Stomach smooth muscle (tissue), 2 donors: ENCODE results near the gene PITRM1.

Experiments
- H3K27ac ChIP-seq: one replicate; pipeline ENCODE4 v1.7.0; 2013; ENCODE audit warnings: mild to moderate bottlenecking, low read length, inconsistent platforms
- H3K27me3 ChIP-seq, 2 donors: one replicate each; pipeline ENCODE4 v1.7.0; 2013; ENCODE audit warnings: low read length in 2 of 2; ENCODE audit not compliant: insufficient read depth in 2 of 2, control insufficient read depth in 1 of 2
- H3K36me3 ChIP-seq, 2 donors: one replicate each; pipeline ENCODE4 v1.7.0; 2013; ENCODE audit warnings: low read length in 2 of 2; ENCODE audit not compliant: control insufficient read depth in 2 of 2, insufficient read depth in 2 of 2
- H3K4me1 ChIP-seq: one replicate; pipeline ENCODE4 v1.7.0; 2013; ENCODE audit warnings: low read length; ENCODE audit not compliant: control insufficient read depth, insufficient read depth
- H3K4me3 ChIP-seq, 2 donors: one replicate each; pipeline ENCODE4 v1.7.0; 2013; ENCODE audit warnings: low read length in 2 of 2
- H3K9ac ChIP-seq, 2 donors: one replicate each; pipeline ENCODE4 v1.7.0; 2013; ENCODE audit warnings: low read length in 2 of 2, mild to moderate bottlenecking in 1 of 2
- H3K9me3 ChIP-seq, 2 donors: one replicate each; pipeline ENCODE4 v1.7.0; 2013; ENCODE audit warnings: low read length in 2 of 2; ENCODE audit not compliant: control insufficient read depth in 2 of 2
- donor health status: healthy.
- donor health status: Pancreatic carcinoma.

PITRM1 gene

DNA sequence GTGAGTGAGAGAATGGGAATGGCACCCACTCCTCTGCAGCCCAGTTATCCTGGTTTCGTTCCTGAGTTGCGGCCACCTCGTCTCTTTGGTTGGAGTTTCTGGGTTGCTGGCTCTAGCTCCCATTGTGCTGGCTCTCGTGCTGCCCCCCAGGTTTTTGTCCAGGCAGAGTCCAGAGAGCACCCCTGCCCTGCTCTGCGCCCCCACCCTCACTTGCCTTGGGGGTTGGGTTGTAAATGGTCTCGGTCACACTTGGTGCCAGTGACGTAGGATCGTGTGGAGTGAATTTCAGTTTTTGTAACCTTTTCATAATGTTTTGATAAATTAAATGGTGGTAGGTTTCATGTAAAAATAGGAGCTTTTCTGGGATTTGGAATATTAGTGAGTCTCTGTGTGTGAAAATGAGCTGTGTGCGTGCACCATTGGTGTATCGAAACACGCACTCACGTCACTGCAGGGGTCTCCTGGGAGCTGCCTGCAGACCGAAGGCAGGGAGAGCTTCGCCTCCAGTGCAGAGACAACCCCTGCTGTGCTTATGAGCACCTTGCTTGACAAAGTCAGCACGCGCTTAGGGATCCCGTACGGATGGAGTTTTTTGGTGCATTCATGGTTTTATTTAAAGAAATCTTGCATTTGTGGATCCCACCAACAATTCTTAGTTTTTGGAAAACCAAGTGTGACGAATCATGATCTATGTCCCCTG lies 72.3 kb downstream of the PITRM1 start:
- H3K4me3 ChIP-seq, result no peak overlapping the region
- H3K27ac ChIP-seq, result no peak overlapping the region
- peaks cover 12% of the 10 kb centered on the region for H3K4me1 ChIP-seq
- no peaks in the 10 kb centered on the region for H3K27me3 ChIP-seq
- H3K9me3 ChIP-seq, result no peaks in the 10 kb centered on the region
- peaks cover 0 to 16% of the 10 kb centered on the region in 2 donors for H3K36me3 ChIP-seq
- H3K9ac ChIP-seq, result no peak overlapping the region

- Histone ChIP-seq H3K27me3 (no peaks in the 10 kb centered on the region), H3K4me3 (no peak overlapping the region), H3K9me3 (no peaks in the 10 kb centered on the region), H3K36me3 (peaks cover 0 to 12% of the 10 kb centered on the region in 2 donors), H3K27ac (no peak overlapping the region), H3K9ac (no peak overlapping the region), H3K4me1 (peaks cover 17% of the 10 kb centered on the region)
Measured at GRCh38 chr10:3099291-3100092, 73.1 kb downstream of the PITRM1 start.

DNA sequence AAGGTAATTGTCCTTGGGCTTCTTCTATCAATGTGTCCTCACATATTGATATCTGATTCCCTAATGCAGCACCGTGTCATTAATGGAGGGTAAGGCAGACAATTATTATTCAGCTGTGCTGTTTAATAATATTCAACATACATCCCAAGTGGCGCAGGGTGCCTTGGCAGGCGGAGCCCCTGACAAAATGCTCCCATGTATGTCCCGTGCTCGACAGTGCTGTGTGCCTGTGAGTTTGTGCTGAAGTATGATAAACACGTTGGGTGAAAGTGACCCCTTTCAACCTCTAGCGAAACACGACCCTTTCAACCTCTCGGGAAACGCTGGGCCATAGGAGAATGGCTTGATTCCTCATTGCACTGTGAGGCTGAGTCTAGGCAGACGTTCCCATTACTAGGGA lies 73.9 kb downstream of the PITRM1 start:
- no peak overlapping the region for H3K4me3 ChIP-seq
- no peaks in the 10 kb centered on the region for H3K27me3 ChIP-seq
- peaks cover 18% of the 10 kb centered on the region for H3K4me1 ChIP-seq
- H3K9ac ChIP-seq, result no peak overlapping the region
- H3K27ac ChIP-seq, result no peak overlapping the region
- no peaks in the 10 kb centered on the region for H3K9me3 ChIP-seq
- peaks cover 0 to 5% of the 10 kb centered on the region in 2 donors for H3K36me3 ChIP-seq

GRCh38 chr10:3097160-3097559 lies 75.4 kb downstream of the PITRM1 start:
- no peak overlapping the region for H3K4me3 ChIP-seq
- no peak overlapping the region for H3K9ac ChIP-seq
- H3K27ac ChIP-seq, result no peak overlapping the region
- H3K27me3 ChIP-seq, result no peaks in the 10 kb centered on the region
- H3K9me3 ChIP-seq, result no peaks in the 10 kb centered on the region
- peaks cover 0 to 3% of the 10 kb centered on the region in 2 donors for H3K36me3 ChIP-seq
- peaks cover 18% of the 10 kb centered on the region for H3K4me1 ChIP-seq

GRCh38 chr10:3096149-3096548 lies 76.4 kb downstream of the PITRM1 start:
- Histone ChIP-seq H3K9ac (no peak overlapping the region), H3K27me3 (no peaks in the 10 kb centered on the region), H3K27ac (peak overlapping the region; percentile 62), H3K9me3 (no peaks in the 10 kb centered on the region), H3K36me3 (peaks cover 0 to 3% of the 10 kb centered on the region in 2 donors), H3K4me1 (peaks cover 26% of the 10 kb centered on the region), H3K4me3 (peak overlapping the region in 1 of 2 donors; percentile 16)

GRCh38 chr10:3095373-3096139 lies 77.0 kb downstream of the PITRM1 start:
- Histone ChIP-seq H3K4me3 (peak overlapping the region; percentile 10 to 16), H3K9ac (peak overlapping the region in 1 of 2 donors; percentile 1), H3K27ac (peak overlapping the region; percentile 62), H3K27me3 (no peaks in the 10 kb centered on the region), H3K36me3 (peaks cover 0 to 3% of the 10 kb centered on the region in 2 donors), H3K9me3 (no peaks in the 10 kb centered on the region), H3K4me1 (peaks cover 31% of the 10 kb centered on the region)

- Histone ChIP-seq H3K4me1 (peaks cover 38% of the 10 kb centered on the region), H3K9ac (peak overlapping the region in 1 of 2 donors; percentile 3), H3K36me3 (peaks cover 0 to 3% of the 10 kb centered on the region in 2 donors), H3K4me3 (no peak overlapping the region), H3K9me3 (no peaks in the 10 kb centered on the region), H3K27me3 (no peaks in the 10 kb centered on the region), H3K27ac (peak overlapping the region; percentile 62)
Measured at GRCh38 chr10:3094609-3095036, 78.0 kb downstream of the PITRM1 start.

DNA sequence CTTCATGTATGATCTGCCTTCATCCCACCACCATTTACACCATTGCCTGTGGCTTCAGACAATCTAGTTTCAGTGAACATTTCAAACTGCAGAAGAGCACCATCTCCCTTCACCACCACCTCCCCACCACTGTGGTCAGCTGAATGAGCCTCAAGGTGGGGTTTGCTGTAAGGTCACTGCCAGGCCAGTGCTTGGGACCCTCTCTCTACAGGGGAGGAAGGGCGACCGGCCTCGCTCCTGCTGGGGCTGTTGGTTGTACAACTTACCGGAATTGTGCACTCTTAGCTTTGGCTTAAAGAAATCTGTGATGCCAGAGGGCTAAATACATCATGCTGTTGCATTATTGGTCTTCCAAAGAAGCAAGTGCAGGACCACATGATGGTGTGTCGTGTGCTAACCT lies 78.6 kb downstream of the PITRM1 start:
- Histone ChIP-seq H3K27ac (no peak overlapping the region), H3K9me3 (no peaks in the 10 kb centered on the region), H3K36me3 (no peaks in the 10 kb centered on the region), H3K4me3 (no peak overlapping the region), H3K4me1 (peaks cover 38% of the 10 kb centered on the region), H3K27me3 (no peaks in the 10 kb centered on the region), H3K9ac (no peak overlapping the region)

GRCh38 chr10:3091921-3092320 lies 80.7 kb downstream of the PITRM1 start:
- Histone ChIP-seq H3K27me3 (no peaks in the 10 kb centered on the region), H3K27ac (no peak overlapping the region), H3K4me1 (peaks cover 38% of the 10 kb centered on the region), H3K9me3 (no peaks in the 10 kb centered on the region), H3K36me3 (no peaks in the 10 kb centered on the region), H3K9ac (no peak overlapping the region), H3K4me3 (no peak overlapping the region)

- peak overlapping the region in 1 of 2 donors; percentile 40 for H3K4me3 ChIP-seq
- H3K9ac ChIP-seq, result no peak overlapping the region
- H3K27ac ChIP-seq, result peak overlapping the region; percentile 18
- no peaks in the 10 kb centered on the region for H3K27me3 ChIP-seq
- H3K36me3 ChIP-seq, result no peaks in the 10 kb centered on the region
- peaks cover 33% of the 10 kb centered on the region for H3K4me1 ChIP-seq
- H3K9me3 ChIP-seq, result no peaks in the 10 kb centered on the region
Measured at GRCh38 chr10:3090914-3091787, 81.4 kb downstream of the PITRM1 start.
